SU-DHL-6 (cell line): ENCODE data around the gene KLHL41.
"Not testable (repeated sequence)": the region's sequence is repeated elsewhere in the genome, so short reads cannot be mapped to it uniquely, and the experiment has no call there.

ENCODE experiments used
- EZH2phosphoT487 ChIP-seq: fragments of 200-600 bp; sonication (generic), shearing (Covaris generic); conservative IDR thresholded peaks from 2 replicates; pipeline ENCODE4 v1.6.1; 2018; ENCODE audit warnings: mild to moderate bottlenecking, antibody characterized with exemption, low read length, moderate library complexity, mixed read lengths
- TF ChIP-seq, protein P1 (sequence below): fragments of 200-600 bp; sonication (generic); IDR thresholded peaks from one replicate; pipeline ENCODE4 v1.5.1; 2017; ENCODE audit warnings: antibody characterized with exemption, mild to moderate bottlenecking, low read length, moderate library complexity; ENCODE audit not compliant: insufficient read depth, poor library complexity, severe bottlenecking

DNA sequence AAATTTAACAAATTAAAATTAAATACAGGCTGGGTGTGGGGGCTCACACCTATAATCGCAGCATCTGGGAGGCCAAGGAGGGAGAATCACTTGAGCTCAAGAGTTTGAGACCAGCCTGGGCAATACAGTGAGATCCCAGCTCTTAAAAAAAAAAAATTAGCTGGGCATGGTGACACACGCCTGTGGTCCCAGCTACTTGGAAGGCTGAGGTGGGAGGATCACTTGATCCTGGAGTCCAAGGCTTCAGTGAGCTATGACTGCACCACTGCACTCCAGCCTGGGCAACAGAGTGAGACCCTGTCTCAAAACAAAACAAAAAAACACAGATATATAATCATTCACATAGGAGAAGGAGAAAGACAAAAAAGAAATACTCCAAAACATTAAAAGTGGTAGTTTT, 30.0 kb downstream of the KLHL41 start:
- TF ChIP-seq, protein P1, sequence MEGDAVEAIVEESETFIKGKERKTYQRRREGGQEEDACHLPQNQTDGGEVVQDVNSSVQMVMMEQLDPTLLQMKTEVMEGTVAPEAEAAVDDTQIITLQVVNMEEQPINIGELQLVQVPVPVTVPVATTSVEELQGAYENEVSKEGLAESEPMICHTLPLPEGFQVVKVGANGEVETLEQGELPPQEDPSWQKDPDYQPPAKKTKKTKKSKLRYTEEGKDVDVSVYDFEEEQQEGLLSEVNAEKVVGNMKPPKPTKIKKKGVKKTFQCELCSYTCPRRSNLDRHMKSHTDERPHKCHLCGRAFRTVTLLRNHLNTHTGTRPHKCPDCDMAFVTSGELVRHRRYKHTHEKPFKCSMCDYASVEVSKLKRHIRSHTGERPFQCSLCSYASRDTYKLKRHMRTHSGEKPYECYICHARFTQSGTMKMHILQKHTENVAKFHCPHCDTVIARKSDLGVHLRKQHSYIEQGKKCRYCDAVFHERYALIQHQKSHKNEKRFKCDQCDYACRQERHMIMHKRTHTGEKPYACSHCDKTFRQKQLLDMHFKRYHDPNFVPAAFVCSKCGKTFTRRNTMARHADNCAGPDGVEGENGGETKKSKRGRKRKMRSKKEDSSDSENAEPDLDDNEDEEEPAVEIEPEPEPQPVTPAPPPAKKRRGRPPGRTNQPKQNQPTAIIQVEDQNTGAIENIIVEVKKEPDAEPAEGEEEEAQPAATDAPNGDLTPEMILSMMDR = not testable (repeated sequence)
- TF ChIP-seq EZH2phosphoT487 = not testable (repeated sequence)
